ENCODE data around the gene RAPGEF1. TPM values are rescaled to one million over a fixed set of nuclear protein-coding genes. Genes with fewer than 3 reads are reported as not detected.

The RAPGEF1 gene
- total and polyA plus RNA-seq, 2 experiments from 2014 or later = 9.9 to 82.8 TPM

DNA sequence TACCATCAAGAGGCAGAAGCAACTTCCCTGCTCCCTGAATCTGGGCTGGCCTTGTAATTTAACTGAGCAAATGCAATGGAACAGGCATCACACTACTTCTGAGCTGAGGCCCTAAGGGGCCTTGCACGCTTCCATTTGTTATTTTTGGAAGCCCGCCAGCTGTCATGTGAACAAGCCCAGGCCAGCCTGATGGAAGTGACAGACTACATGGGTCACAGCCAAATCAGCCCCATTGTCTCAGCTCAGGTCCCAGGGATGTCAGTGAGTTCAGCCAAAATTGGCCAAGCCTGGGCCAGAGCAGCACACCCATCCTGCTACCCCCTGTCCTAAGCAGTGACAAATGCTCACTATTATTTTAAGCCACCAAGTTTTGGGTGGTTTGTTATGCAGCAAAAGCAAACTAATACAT, 121.8 kb downstream of the RAPGEF1 start (continued):
- TF ChIP-seq, protein P1, sequence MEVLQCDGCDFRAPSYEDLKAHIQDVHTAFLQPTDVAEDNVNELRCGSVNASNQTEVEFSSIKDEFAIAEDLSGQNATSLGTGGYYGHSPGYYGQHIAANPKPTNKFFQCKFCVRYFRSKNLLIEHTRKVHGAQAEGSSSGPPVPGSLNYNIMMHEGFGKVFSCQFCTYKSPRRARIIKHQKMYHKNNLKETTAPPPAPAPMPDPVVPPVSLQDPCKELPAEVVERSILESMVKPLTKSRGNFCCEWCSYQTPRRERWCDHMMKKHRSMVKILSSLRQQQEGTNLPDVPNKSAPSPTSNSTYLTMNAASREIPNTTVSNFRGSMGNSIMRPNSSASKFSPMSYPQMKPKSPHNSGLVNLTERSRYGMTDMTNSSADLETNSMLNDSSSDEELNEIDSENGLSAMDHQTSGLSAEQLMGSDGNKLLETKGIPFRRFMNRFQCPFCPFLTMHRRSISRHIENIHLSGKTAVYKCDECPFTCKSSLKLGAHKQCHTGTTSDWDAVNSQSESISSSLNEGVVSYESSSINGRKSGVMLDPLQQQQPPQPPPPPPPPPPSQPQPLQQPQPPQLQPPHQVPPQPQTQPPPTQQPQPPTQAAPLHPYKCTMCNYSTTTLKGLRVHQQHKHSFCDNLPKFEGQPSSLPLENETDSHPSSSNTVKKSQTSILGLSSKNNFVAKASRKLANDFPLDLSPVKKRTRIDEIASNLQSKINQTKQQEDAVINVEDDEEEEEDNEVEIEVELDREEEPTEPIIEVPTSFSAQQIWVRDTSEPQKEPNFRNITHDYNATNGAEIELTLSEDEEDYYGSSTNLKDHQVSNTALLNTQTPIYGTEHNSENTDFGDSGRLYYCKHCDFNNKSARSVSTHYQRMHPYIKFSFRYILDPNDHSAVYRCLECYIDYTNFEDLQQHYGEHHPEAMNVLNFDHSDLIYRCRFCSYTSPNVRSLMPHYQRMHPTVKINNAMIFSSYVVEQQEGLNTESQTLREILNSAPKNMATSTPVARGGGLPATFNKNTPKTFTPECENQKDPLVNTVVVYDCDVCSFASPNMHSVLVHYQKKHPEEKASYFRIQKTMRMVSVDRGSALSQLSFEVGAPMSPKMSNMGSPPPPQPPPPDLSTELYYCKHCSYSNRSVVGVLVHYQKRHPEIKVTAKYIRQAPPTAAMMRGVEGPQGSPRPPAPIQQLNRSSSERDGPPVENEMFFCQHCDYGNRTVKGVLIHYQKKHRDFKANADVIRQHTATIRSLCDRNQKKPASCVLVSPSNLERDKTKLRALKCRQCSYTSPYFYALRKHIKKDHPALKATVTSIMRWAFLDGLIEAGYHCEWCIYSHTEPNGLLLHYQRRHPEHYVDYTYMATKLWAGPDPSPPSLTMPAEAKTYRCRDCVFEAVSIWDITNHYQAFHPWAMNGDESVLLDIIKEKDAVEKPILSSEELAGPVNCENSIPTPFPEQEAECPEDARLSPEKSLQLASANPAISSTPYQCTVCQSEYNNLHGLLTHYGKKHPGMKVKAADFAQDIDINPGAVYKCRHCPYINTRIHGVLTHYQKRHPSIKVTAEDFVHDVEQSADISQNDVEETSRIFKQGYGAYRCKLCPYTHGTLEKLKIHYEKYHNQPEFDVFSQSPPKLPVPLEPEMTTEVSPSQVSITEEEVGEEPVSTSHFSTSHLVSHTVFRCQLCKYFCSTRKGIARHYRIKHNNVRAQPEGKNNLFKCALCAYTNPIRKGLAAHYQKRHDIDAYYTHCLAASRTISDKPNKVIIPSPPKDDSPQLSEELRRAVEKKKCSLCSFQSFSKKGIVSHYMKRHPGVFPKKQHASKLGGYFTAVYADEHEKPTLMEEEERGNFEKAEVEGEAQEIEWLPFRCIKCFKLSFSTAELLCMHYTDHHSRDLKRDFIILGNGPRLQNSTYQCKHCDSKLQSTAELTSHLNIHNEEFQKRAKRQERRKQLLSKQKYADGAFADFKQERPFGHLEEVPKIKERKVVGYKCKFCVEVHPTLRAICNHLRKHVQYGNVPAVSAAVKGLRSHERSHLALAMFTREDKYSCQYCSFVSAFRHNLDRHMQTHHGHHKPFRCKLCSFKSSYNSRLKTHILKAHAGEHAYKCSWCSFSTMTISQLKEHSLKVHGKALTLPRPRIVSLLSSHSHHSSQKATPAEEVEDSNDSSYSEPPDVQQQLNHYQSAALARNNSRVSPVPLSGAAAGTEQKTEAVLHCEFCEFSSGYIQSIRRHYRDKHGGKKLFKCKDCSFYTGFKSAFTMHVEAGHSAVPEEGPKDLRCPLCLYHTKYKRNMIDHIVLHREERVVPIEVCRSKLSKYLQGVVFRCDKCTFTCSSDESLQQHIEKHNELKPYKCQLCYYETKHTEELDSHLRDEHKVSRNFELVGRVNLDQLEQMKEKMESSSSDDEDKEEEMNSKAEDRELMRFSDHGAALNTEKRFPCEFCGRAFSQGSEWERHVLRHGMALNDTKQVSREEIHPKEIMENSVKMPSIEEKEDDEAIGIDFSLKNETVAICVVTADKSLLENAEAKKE (CRISPR knock-in tag; IDR thresholded peaks at IDR 0.05) = no peak
- TF ChIP-seq, protein P2, sequence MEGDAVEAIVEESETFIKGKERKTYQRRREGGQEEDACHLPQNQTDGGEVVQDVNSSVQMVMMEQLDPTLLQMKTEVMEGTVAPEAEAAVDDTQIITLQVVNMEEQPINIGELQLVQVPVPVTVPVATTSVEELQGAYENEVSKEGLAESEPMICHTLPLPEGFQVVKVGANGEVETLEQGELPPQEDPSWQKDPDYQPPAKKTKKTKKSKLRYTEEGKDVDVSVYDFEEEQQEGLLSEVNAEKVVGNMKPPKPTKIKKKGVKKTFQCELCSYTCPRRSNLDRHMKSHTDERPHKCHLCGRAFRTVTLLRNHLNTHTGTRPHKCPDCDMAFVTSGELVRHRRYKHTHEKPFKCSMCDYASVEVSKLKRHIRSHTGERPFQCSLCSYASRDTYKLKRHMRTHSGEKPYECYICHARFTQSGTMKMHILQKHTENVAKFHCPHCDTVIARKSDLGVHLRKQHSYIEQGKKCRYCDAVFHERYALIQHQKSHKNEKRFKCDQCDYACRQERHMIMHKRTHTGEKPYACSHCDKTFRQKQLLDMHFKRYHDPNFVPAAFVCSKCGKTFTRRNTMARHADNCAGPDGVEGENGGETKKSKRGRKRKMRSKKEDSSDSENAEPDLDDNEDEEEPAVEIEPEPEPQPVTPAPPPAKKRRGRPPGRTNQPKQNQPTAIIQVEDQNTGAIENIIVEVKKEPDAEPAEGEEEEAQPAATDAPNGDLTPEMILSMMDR (conservative IDR thresholded peaks at IDR 0.05; ENCODE audit: low read depth in 2 of 2) = no peak

DNA sequence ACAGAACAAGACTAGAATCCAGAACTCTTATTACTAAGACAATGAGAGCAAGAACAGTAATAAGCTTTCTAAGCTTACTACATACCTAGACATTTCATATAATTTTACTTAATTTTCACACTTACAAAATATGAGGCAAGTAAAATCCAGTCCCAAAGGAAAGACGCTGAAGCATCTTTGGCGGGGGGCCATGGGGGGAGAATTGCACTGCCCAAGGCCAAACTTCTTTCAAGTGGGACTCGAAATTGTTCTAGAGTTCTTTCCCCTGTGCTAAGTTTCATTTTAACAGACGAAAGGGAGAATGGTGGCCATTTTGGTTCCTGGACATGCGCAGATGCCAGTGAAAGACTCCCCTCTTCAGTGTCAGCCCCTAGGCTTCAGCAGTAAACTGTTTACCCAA, 122.3 kb downstream of the RAPGEF1 start:
- Histone ChIP-seq H3K9me2 (ENCODE audit: insufficient read depth) (no peaks in the 10 kb centered on the region), H2AFZ (no peak overlapping the region), H3K36me3 (ENCODE audit: insufficient read depth) (0 out of 2 replicates have a peak, but pooled peaks cover 6% of the 10 kb centered on the region), H4K20me1 (replicated peaks; ENCODE audit: insufficient read depth) (no peaks in the 10 kb centered on the region; the same call in 1 of the 2 replicates), H3K27me3 (ENCODE audit: insufficient read depth) (no peaks in the 10 kb centered on the region), H3K4me2 (no peak overlapping the region), H3K79me2 (replicated peaks; ENCODE audit: insufficient read depth) (no peaks in the 10 kb centered on the region), H3F3A (replicated peaks; ENCODE audit: low read depth) (no peaks in the 10 kb centered on the region), H3K4me3 (no peak overlapping the region), H3K4me1 (ENCODE audit: insufficient read depth) (no peaks in the 10 kb centered on the region), H3K27ac (ENCODE audit: low read depth) (no peak overlapping the region; the same call in 1 of the 2 replicates)
- Mint-ChIP-seq H3K27ac (peak overlapping the region; percentile 4; the same call in 1 of the 2 replicates), H3K27me3 (ENCODE audit: insufficient read depth, low read depth, poor library complexity) (peaks cover 9% of the 10 kb centered on the region), H3K9me3 (no peaks in the 10 kb centered on the region), H3K4me1 (peaks cover 13% of the 10 kb centered on the region), H3K4me3 (no peak overlapping the region), H3K36me3 (ENCODE audit: low read depth) (peaks cover 42% of the 10 kb centered on the region)
- TF ChIP-seq CREB1 (CRISPR knock-in tag; IDR thresholded peaks at IDR 0.05; ENCODE audit: low read depth) (no peak), EZH2 (IDR thresholded peaks at IDR 0.05; ENCODE audit: low read depth, unreplicated experiment) (no peak)
- TF ChIP-seq, protein P2 (conservative IDR thresholded peaks at IDR 0.05; ENCODE audit: low read depth in 2 of 2) = no peak
- no peak for DNase-seq (ENCODE audit: low spot score)
- no peak for ATAC-seq
